HG03521 (cell line): ENCODE results near the gene RPTOR.
A peak's percentile ranks its signal among the peaks of the same experiment; 100 is the strongest.

ENCODE experiments used
- ATAC-seq: cut with Tn5 transposase; IDR thresholded peaks from one replicate; pipeline ENCODE4 v1.9.1; 2021; ENCODE audit warnings: mild to moderate bottlenecking, moderate library complexity; ENCODE audit not compliant: unreplicated experiment

Gene RPTOR

GRCh38 chr17:80774146-80774545 is 229.5 kb downstream of the RPTOR start:
- ATAC-seq = no peak

DNA sequence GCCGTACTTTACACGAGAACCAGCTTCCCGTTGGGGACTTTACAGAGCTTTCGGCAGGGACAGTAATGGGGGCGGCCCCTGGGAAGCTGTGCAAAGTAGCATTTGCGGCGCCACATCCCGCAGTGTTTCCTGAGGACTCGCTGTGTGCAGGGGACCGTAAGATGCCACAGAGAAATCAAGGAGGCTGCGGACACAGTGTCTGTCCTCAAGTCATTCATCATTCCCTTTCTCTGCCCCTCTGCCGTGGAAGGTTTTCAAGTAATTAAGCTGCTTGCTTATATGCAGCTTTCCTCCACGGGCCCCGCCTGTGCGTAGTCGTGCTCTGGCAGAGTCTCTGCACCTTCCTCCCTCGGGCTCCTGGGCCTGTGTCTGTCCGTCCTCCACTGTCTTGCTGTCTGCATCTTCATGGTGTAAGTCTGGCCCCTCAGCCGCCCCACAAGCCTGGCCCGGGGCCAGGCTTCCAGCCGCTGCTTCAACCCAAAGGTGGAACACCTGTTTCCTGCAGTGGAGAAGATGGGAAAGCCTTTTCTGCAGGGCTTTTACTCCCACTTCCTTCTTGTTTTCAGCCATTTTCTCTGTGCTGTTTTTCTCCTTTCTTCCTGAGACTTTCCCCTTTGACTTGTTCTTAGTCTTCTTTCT is 230.1 kb downstream of the RPTOR start:
- no peak for ATAC-seq

GRCh38 chr17:80775863-80776262 is 231.2 kb downstream of the RPTOR start:
- no peak for ATAC-seq

- no peak for ATAC-seq
These were observed 232.6 kb downstream of the RPTOR start for GRCh38 chr17:80777274-80777673.

DNA sequence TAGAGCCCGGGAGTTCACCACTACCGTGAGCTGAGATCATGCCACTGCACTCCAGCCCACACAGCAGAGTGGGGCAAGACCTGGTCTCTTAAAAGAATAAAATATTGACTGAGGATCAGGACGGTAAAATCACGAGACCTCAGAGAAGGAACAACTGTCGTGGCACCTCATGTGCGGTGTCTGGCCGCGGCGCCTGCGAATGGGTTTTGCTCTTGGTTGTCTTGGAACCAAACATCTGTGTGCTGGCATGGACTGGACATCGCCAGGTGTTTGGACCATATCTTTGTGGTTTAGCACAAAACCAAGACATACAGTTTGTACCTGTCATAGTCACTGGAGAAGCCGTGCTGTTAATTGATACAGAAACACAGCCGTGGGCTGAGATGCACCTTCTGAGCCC is 234.1 kb downstream of the RPTOR start:
- ATAC-seq = no peak

GRCh38 chr17:80779336-80779735 is 234.7 kb downstream of the RPTOR start:
- ATAC-seq = no peak

- no peak for ATAC-seq
These were observed 235.3 kb downstream of the RPTOR start for GRCh38 chr17:80779961-80780380.

- peak; percentile 58 for ATAC-seq
These were observed 236.0 kb downstream of the RPTOR start for GRCh38 chr17:80780381-80781198.

DNA sequence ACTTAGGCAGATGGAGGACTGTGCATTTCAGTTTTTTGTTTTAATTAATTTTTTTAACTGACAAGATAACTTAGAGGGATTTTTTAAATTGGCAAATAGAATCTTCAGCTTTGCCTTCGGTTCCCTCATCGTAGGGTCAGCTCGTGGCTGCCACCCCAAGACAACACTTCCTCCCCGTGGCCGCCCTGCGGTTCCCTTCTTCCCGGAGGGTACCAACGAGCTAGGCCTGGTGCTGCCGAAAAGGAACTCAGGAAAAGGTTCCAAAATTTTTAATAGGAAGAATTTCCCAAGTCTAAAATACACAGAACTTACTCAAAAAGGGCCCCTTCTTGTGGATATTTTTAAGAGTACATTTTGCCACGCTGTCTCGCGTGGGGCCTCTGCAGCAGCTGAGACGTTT is 236.6 kb downstream of the RPTOR start:
- ATAC-seq = no peak

DNA sequence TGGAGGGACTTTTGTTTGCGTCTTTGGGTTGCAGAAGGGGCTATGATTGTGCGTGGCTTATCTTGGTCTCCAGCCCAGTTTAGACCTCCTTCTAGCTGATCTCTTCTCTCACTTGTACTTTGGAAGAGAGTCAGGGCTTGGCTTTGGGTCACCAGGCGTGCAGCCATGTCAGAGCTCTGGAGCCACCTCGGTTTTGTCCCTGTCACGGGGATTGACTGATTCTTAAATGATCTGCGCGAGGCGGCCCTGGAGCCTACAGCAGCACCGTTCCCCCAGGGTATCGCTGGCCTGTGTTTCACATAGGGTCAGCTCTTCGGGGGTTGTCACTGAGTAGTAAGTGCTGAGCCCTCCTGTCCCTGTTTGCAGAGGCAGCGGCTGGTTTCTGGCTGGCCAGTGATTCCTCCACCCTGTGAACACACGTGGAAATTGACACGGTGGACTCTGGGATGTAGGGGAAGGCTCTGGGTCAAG is 237.2 kb downstream of the RPTOR start:
- no peak for ATAC-seq

DNA sequence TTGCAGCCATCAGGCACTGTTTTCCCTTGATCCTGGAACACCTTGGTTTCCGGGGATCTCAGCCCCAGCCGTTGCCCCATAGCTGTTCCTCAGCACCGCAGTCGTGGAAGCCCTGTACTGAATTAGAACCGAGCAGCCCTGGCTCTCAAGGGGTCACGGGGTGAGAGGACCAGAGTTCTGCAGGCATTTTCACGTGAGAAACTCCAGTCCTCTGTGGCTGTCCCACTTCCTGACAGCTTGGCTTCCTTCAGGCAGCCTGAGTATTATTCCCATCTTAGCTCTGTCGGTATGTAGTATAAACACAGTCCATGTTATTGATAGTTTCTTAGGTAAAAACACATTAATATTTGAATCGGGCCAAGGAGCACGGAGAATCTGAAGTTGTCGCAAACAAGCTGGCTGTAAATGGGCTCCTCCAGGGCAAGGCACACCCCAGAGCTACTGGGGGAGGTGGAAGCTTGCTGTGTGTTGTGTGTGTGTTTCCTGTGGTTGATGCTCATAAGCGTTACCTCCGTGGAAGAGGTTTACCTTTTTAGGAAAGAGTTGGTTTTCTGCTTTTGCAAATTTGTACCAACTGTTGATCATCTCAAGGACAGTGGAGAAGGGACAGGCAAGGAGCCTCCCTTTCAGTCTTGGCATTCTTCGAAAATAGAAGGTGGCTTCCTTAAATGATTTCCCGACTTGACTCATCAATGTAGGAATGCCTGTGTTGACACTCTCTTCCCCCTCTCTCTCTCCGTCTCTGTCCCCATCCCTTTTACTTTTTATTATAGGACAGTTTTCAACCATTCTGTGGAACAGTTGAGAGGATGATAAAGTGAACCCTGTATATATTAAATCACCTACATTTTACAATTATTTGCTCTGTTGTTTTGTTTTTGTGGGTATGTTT is 238.1 kb downstream of the RPTOR start:
- ATAC-seq = no peak

DNA sequence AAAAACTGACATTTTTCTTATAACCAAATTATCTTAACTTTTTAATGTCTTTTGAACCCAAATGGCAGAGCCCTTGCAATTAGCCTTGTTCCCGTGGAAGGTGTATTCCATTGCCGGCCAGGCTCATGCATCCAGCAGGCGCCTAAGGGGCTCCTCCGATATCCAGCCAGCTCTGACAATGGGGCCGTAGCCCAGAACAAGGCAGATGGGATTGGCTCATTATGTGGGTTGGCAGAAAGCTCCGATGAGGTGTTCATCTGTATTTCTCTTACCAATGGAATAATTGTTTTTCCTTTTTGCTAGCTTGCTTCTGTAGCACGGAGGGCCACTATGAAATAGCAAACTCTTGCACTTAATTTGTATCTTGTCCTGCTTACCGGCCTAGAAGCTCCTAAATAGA is 238.8 kb downstream of the RPTOR start:
- no peak for ATAC-seq

DNA sequence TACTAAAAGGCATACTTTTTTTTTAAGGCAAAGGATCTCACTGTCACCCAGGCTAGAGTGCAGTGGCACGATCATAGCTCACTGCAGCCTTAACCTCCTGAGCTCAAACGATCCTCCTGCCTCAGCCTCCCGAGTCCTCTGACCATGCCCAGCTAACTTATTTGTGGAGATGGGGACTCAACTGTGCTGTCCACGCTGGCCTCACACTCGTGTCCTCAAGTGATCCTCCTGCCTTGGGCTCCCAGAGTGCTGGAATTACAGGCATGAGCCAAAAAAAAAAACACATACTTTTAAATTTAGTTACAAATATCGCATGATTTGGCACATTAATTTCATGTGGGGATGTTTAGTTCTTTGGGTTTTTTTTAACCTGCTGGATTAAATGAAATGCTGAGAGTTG is 239.3 kb downstream of the RPTOR start:
- no peak for ATAC-seq

GRCh38 chr17:80785477-80786178 is 241.0 kb downstream of the RPTOR start:
- no peak for ATAC-seq

DNA sequence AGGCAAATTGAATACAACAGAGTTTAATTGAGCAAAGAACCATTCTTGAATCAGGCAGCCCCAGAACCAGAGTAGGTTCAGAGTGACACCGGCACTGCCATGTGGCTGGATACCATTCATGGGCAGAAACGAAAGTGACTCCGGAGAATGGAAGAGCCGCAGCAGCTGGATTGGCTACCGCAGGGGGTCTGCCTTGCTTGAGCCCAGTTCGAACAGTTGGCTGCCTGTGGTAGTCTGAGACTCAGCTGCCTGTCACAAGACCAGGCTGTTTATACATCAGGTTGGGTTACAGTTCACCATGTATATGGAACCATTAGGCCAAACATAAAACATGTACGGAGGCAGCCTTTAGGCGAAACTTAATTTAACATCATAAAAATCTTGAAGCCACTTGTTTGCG is 241.8 kb downstream of the RPTOR start:
- no peak for ATAC-seq

- no peak for ATAC-seq
These were observed 242.2 kb downstream of the RPTOR start for GRCh38 chr17:80786887-80787286.

DNA sequence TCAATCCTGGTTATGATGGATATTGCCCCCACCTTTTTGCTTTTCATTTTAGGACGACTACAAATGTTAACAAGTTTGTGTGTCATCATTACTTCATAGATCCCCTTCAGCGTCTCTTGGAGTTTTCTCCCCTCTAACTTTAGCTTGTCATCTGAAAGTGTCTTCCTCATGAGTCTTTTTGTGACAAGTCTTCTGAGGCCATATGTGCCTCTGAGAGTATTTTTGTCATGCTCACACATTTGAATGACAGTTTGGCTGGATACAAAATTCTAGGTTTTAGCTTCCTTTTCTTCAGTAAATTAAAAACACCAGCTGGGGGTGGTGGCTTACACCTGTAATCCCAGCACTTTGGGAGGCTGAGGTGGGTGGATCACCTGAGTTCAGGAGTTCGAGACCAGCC is 243.2 kb downstream of the RPTOR start:
- ATAC-seq = no peak

- ATAC-seq = no peak
These were observed 244.8 kb downstream of the RPTOR start for GRCh38 chr17:80789356-80789902.

- no peak for ATAC-seq
These were observed 245.6 kb downstream of the RPTOR start for GRCh38 chr17:80790021-80790765.
